22Rv1 (cell line): ENCODE measurements around the gene MT1B.

Experiments
- CTCF ChIP-seq: fragments of 450-650 bp; IDR thresholded peaks from 2 replicates; pipeline ENCODE4 v1.5.1; 2017; ENCODE audit warnings: mild to moderate bottlenecking
- ZFX ChIP-seq: fragments of 450-650 bp; IDR thresholded peaks from 2 replicates; pipeline ENCODE4 v1.6.1; 2017; ENCODE audit warnings: antibody characterized with exemption, borderline replicate concordance

GRCh38 chr16:56606071-56606475 lies 45.6 kb upstream of the MT1B start:
- TF ChIP-seq CTCF, result no peak
- no peak for TF ChIP-seq ZFX
